Measurements from ENCODE around the gene ARL3.

GRCh38 chr10:102661658-102662028, 52.6 kb downstream of the ARL3 start:
- TF ChIP-seq USF2 (CRISPR knock-in tag; IDR thresholded peaks at IDR 0.05) (no peak), ZNF317 (CRISPR knock-in tag; IDR thresholded peaks at IDR 0.05; ENCODE audit: borderline replicate concordance, low read depth) (no peak), RELA (CRISPR knock-in tag; IDR thresholded peaks at IDR 0.05; ENCODE audit: borderline replicate concordance) (no peak), JUN (CRISPR knock-in tag; IDR thresholded peaks at IDR 0.05) (no peak), SP1 (CRISPR knock-in tag; conservative IDR thresholded peaks at IDR 0.05) (no peak), SOX15 (CRISPR knock-in tag; IDR thresholded peaks at IDR 0.05) (no peak), NR3C1 (CRISPR knock-in tag; conservative IDR thresholded peaks at IDR 0.05; ENCODE audit: low read depth) (no peak), NR2C2 (CRISPR knock-in tag; IDR thresholded peaks at IDR 0.05) (no peak)
- TF ChIP-seq, protein P1, sequence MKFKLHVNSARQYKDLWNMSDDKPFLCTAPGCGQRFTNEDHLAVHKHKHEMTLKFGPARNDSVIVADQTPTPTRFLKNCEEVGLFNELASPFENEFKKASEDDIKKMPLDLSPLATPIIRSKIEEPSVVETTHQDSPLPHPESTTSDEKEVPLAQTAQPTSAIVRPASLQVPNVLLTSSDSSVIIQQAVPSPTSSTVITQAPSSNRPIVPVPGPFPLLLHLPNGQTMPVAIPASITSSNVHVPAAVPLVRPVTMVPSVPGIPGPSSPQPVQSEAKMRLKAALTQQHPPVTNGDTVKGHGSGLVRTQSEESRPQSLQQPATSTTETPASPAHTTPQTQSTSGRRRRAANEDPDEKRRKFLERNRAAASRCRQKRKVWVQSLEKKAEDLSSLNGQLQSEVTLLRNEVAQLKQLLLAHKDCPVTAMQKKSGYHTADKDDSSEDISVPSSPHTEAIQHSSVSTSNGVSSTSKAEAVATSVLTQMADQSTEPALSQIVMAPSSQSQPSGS (CRISPR knock-in tag; IDR thresholded peaks at IDR 0.05; ENCODE audit: borderline replicate concordance, low read depth) = no peak
- TF ChIP-seq, protein P2, sequence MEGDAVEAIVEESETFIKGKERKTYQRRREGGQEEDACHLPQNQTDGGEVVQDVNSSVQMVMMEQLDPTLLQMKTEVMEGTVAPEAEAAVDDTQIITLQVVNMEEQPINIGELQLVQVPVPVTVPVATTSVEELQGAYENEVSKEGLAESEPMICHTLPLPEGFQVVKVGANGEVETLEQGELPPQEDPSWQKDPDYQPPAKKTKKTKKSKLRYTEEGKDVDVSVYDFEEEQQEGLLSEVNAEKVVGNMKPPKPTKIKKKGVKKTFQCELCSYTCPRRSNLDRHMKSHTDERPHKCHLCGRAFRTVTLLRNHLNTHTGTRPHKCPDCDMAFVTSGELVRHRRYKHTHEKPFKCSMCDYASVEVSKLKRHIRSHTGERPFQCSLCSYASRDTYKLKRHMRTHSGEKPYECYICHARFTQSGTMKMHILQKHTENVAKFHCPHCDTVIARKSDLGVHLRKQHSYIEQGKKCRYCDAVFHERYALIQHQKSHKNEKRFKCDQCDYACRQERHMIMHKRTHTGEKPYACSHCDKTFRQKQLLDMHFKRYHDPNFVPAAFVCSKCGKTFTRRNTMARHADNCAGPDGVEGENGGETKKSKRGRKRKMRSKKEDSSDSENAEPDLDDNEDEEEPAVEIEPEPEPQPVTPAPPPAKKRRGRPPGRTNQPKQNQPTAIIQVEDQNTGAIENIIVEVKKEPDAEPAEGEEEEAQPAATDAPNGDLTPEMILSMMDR (IDR thresholded peaks at IDR 0.05) = no peak
- TF ChIP-seq, protein P3, sequence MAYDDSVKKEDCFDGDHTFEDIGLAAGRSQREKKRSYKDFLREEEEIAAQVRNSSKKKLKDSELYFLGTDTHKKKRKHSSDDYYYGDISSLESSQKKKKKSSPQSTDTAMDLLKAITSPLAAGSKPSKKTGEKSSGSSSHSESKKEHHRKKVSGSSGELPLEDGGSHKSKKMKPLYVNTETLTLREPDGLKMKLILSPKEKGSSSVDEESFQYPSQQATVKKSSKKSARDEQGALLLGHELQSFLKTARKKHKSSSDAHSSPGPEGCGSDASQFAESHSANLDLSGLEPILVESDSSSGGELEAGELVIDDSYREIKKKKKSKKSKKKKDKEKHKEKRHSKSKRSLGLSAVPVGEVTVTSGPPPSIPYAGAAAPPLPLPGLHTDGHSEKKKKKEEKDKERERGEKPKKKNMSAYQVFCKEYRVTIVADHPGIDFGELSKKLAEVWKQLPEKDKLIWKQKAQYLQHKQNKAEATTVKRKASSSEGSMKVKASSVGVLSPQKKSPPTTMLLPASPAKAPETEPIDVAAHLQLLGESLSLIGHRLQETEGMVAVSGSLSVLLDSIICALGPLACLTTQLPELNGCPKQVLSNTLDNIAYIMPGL (CRISPR knock-in tag; IDR thresholded peaks at IDR 0.05) = no peak
- TF ChIP-seq, protein P4, sequence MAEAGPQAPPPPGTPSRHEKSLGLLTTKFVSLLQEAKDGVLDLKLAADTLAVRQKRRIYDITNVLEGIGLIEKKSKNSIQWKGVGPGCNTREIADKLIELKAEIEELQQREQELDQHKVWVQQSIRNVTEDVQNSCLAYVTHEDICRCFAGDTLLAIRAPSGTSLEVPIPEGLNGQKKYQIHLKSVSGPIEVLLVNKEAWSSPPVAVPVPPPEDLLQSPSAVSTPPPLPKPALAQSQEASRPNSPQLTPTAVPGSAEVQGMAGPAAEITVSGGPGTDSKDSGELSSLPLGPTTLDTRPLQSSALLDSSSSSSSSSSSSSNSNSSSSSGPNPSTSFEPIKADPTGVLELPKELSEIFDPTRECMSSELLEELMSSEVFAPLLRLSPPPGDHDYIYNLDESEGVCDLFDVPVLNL (CRISPR knock-in tag; IDR thresholded peaks at IDR 0.05; ENCODE audit: borderline replicate concordance, low read depth) = no peak

All from WTC11 (cell line).